HG03354 (cell line): ENCODE results near the gene IP6K3.

Experiments
- ATAC-seq: cut with Tn5 transposase; IDR thresholded peaks from one replicate; pipeline ENCODE4 v1.9.1; 2021; ENCODE audit warnings: mild to moderate bottlenecking; ENCODE audit not compliant: unreplicated experiment, poor library complexity, severe bottlenecking

Gene IP6K3

DNA sequence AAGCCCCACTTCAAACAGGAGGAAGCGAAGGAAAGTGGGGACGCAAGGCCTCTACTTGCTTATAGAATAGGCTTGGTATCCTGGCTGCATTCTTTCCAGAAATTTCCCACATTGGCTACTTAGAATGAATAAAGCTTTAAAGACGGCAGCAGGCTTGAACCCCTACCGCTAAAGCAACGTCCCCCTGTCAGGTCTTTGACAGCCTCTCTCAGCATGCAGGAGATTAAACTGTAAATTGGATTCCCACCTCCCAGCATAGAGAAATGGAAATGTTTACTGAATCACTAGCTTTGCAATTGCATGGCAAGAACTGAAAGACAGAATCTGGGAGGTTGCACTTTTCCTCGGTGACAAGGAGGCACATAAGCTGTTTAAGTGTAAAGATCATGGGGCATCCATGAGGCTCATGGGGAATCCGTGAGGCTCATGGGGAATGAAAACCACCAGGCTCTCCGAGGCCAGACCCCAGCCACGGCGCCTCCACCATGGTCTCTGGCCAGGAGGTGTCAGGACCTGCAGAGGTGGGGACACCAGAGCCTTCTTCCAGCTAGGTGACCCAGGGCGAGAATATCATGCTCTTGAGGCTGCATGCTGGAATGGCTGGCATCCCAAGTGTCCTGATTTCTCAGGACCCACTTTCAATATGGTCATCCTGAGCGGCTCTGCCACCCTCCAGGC is 31.9 kb upstream of the IP6K3 start:
- ATAC-seq: no peak

DNA sequence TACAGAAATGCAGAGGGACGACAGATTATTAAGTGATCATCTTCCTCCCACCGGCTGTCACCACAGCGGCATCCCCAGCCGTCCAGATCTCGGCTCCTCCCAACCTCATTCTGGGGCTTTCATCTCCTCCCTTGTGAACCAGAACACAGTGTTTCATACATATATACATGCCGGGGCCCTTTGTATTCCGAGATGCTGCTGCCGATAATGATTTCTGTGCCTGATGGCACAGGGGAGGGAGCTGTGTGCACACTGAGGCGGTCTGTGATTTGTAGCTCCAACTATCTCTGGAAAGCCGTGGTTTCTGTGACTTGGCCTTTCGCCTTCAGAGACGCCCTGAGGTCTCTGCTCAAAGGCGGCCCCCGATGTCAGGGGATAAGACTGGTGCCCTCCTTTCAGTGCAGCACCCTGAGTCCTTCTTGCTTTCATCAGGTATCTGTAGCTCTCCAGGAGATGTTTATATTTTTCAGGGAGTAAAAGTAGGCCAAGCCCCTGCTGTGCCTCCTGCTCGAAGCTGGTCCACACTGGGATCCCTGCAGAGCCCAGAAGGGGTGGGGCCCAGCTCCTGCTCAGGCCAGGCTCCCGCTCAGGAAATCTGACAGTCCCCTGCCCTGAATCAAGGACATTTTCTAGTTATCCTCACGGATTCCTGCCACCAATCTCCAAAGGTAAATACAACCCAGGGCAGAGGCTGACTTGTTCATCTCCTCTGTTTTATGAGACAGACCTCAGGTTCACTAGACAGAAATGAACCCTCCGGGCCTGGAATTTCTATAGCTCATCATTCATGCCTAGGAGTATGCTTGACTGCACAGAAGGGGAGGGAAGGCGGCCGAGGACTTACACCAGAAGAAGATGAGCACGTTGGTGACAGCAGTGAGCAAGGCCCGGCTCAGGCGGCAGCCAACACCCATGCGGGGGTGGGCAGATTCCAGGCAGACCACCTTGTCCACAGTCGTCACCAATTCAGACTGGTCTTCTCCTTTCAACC is 31.0 kb upstream of the IP6K3 start:
- ATAC-seq: no peak

DNA sequence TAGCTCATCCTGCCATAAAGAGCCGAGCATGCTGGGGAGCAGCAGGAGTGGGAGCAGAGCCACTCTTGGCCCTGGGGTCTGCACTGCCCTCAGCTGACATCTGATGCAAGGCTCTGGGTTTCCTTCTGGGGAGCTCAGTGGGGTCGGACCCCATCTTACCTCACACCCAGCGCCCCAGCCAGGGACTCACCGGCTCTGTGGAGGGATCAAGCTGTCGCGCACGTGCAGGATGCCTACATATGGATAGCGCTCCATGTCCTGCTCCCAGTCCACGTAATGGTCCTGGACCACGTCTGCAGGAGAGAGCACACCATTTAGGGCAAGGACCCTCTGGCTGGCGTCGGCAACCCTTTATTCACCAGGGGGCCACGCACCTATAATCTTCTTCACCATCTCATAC is 30.1 kb upstream of the IP6K3 start:
- ATAC-seq: no peak

DNA sequence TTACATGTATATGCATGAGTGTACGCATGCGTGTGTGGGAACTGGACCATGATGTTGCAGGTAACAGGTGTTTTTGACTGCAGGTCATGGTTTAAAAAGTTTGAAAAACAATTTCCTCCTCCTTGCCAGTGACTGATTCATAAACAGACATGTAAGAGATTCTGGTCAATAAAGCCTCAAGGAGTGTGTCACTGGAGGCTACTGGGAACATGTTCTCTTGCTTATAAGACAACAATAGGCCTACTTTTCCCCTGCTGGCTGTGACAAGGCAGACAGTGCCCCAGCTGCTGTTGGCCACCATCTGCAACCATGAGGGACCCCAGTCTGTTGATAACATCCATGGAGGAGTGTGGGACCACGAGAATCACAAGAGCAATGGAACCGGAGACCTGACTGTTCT is 29.5 kb upstream of the IP6K3 start:
- no peak for ATAC-seq

DNA sequence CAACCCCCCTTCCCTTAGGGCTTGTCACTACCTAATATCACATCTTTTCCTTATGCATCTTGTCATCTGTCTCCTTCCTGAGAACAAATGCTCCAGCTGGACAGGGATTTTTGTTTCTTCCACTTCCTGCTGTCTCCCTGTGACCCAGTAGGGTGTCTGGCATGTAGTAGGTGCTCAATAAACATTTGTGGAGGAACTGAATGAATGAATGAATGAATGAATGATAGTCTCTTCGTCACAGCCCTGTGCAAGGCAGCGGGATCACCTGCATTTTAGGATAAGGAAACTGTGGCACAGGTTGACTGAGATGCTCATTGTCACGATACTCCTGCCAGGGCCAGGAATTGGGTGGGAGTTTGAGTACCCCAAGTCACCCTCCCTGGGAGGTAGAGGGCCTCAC is 28.1 kb upstream of the IP6K3 start:
- no peak for ATAC-seq

DNA sequence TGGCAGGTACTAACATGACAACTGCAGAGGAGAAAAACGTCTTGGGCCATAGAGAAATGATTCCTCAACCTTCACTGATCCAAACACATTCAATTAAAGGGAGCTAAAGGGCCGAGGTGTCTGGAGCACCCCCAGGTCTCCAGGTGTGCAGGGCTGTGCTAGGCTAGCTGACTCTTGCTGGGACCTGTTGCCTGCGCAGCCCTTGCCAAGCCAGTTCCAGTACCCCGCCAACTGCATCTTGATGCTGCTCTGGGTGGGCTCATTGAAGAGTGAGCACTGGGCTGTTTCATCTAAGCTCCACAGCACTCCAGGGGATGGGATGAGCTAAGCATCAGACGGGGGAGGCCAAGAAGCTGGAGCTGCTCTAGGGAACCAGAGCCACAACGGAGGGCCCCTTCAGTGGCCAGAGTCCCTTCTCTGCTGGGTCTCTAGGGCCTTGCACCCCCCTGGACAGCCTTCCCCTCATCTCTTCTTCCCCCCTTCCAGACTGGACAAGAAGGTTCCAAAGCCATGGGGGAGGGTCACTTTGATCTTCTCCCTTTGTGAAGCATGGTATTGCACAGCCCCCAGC is 26.3 kb upstream of the IP6K3 start:
- no peak for ATAC-seq

DNA sequence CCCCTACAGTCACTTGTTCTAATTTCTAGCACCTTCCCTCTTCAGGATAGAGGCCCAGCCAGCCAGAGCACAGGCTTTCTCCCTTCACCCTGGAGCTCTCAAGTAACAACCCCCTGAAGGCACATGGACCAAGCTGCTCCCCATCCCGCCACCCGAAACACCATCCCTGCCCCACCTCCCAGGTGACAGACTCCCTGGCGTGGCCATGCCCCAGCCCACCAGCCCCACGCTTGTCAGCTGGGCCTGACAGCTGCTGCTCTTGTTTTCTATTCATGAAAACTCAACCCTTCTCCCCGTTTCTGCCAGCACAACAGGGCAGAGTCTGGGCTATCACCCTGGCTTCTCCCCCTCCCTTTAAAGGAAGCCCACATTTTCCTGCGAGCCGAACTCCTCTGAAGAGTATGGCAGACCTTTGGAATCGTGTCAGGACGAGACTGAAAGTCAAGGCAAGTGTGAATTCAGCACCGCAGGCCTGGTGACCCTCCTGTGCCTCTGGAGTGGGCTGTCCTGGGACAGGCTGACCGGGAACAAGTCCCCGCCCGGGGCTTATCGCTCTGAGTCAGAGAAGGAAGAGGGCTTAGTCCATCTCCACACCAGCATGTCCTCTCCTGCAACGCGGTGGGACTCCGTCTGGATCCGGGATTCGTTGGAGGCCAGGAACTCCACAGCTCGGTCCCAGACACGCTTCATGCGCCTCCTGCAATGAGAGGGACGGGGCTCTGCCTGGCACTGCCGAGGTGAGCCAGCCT is 25.6 kb upstream of the IP6K3 start:
- ATAC-seq: no peak

DNA sequence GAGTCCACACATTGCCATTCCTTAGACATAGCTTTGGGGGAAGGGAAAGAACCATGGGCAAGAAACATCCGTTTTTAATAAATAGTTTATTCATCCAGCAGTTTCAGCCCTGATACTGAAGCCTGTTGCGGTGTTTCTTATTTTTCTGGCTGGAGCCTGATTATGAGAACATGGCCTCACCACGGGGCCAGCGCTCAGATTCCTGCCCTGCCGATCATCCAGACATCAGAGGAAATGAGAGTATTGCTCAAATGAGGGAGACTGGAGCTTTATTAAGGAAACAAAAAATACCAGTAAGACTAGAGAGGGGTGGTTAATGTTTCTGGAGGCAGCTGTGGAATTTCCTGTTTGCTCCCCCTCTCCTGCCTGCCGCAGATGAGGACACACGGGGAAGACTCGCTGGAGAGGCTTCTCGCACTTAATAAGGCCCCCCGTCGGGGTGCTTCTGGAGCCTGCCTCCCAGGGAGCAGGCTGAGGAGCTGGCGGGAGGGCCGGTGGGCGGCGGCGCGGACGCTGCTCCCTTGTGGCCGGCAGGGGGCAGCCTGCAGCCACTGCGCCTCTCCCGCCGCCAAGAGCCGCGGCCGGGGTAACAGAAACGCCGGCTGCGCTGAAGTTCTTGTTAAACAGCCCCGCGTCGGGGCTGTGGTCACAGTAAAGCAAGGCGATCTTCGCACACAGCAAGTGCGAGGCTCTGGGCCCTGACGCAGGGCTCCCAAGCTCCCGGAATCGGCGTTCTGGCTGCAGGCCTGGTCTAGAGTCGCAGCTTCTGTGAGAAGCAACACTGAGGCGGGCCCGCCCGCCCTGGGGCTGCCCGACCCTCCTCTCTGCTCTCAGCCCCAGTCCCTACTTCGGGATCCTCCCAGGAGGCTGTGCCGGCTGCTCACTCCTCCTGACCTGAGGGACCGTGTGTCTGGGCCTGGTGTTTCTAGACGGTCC is 24.7 kb upstream of the IP6K3 start:
- ATAC-seq: no peak

DNA sequence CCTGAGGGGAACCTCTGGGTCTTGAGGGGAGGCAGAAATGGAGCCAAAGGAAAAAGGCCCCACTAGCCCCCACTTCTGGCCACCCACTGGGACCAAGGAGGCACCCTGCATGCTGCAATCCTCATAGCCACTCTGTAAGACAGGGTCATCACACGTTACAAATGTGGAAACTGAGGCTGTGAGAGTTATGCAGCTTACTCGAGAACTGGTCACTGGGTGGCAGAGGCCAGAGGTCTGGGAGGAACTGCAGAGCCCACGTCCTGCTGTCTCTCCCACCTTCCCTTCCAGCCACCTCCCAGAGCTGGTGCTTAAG is 24.1 kb upstream of the IP6K3 start:
- ATAC-seq: no peak

DNA sequence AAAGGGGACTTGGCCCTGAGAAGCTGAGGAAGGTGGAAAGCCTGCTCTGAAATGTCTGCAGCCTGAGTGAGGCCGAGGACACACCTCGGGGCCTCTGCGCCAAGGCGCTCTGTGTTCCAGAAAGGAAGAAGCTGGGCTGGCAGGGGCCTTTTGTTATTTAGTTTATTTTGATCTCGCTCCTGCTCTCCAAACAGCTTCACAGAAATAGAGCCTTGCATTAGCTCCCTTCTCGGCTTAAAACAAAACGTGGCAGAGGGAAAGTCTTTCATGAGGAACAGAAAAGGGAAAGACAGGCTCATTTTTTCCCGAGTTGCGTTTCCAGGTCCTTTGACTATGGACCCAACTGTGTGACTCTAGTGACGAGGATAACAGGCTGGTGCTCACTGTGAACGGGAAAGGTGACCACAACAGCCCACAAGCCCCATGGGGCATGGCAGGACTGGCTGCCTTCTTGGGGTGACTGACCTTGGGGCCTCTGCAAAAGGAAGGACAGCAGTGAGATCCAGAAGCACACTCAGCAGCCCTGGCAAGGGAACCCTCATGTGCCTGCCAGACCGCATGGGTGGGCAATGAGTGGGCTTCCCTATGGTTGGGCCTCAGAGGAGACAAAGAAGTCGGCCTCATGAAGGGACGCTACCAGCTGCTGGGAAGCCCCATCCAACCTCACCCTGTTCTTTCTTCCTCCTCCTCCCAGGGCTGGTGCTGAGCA is 23.6 kb upstream of the IP6K3 start:
- no peak for ATAC-seq

DNA sequence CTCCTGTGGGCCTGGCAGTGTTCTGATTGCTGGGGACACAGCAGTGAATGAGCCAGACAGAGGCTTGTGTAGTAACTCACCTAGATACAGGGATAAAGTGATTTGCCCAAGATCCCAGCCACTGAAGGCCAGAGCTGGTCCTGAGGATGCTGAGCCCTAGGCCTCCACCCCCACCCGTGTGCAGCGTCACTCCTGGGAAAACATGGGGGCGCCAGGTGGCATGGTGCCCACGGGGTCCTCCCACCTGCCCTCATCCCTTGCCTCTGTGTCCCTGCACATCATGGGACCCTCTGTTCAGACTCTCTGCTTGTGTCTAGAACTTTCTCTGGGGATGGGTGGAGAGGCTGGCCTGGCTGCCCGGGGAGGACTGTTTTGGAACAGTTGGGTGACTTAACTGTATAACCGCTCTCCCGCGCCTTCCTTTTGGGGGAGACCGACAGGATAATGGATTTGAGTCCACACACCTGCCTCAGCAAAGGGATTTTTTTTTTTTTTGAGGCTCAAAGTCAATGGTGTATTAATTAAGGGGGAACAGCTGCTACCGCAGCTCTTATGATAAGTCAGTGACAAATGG is 22.6 kb upstream of the IP6K3 start:
- no peak for ATAC-seq

DNA sequence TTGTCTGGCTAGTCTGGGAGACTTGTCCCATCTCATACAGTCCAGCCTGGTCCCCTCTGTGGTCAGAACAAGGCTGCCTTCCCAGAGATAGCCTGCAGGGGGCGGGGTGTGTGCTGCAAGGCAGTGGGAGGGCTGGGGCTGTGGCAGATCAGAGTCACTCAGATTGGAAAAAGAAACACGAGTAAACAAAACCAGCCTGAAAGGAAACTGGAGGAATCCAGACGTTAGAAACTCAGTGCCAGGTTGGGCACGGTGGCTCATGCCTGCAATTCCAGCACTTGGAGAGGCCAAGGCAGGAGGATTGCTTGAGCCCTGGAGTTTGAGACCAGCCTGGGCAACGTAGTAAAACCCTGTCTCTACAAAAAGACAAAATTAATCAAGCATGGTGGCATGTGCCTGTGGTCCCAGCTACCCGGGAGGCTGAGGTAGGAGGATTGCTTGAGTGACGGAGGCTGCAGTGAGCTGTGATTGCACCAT is 22.0 kb upstream of the IP6K3 start:
- peak; percentile 62 for ATAC-seq

DNA sequence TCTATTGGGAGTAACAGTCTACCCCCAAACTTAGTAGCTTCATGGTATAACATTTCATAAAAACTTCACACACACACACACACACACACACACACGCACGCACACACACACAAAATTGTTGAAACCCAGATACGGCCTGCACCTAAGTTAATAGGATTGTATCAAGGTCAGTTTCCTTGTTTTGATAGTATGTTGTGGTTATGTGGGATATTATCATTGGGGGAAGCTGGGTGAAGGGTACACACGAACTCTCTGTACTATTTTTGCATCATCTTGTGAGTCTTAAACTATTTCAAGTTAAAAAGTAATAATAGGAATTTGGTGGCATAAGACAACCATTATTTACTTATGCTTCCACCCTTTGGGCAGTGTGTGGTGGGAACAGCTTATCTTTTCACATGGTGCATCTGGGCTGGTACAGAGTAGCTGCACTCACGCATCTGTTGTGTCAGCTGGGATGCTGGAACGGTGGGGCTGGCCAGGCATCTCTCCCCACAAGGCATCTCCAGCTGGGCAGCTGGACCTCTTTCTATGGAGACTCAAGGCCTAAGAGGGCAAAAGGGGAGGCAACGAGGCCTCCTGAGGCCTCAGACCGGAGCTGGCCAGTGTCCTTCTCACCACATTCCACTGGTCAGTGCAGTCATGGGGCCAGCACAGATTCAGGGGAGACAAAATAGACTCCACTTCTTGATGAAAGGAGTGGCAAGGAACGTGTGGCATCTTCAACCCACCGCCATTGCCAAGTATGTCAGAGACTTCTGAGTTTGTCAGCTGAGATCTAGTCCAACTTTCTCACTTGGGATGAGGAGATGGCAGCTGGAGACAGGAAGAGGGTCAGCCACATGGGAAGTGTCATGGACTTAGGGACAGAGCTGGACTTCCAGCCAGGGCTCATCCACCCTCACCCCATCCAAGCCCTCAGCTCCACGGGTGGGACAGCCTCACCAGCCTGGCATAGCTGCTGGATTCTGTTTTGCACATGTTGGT is 20.5 kb upstream of the IP6K3 start:
- ATAC-seq: no peak

DNA sequence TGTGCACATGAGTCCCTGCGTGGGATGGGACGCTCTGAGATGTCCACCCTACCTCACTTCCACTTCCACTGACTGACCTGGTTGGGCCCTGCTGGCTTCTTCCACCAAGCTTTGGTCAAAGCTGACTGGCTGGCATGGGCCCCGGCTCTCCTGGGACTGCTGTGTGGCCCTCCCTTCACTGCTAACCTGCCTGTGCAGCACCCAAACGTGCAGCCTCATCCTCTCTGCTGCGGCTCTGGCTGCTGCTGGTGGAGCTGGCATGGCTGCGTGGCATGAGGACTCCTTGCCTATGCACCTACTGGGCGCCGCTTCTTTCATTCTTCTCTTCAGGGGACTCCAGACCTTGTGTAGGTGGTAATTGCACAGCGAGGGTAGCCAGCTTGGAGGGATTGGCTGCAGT is 18.7 kb upstream of the IP6K3 start:
- no peak for ATAC-seq

DNA sequence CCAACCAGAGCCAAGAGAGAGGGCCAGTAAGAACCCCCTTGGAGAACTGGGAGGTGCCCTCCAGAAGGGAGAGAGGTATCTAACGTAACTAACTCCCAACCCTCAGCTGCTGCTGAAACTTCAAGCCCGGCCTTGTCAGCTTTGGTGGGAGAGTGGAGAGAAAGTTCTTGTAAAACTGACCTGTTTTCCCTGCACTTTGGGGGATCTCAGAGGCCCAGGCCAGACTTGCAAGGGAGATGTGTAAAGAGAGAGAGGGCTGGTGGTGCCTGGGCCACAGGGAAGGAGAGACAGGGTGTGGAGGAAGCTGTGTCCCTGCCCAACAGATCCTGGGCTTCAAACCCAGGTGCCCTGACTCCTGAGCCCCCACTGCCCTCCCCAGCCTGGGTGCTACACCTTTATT is 17.3 kb upstream of the IP6K3 start:
- ATAC-seq: no peak

DNA sequence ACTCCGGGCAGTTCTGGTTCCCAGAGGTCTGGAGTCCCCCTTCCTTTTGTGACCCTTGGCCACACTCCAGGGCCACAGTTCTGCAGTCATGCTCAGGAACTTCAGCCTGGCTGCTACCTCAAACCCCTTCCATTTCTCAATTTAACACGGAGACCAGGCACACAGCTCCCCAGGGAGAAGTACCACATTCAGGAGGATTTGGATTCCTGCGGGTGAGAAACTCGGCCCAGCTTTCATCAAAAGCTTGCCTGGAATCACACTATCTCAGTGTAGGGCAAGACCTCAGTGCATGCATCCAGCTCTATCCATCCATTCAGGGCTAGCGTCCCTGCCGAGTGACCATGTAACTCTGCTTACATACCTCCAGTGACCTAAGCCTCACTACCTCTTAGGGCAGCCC is 16.8 kb upstream of the IP6K3 start:
- no peak for ATAC-seq

DNA sequence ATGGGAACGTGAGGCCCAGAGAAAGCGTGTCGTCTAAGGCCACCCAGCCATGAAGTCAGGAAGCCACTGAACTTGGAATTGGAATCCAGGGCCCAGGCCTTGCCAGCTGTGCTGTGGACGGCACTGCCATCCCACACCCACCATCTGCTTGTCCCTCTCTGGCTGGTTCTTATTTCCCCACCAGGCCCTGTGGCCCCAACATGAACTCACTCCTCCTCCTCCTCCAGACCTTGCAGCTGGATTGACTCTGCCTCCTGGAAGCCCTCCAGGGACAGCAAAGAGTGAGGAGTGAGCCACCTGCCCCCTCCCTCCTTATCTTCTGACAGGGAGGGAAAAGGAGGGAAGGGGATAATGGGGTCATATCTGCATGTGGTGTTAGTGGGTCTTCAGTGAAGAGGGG is 16.0 kb upstream of the IP6K3 start:
- no peak for ATAC-seq
